BLaER1 treated with 17β-estradiol and CSF1 and Interleukin-3, amounts not matched to agents 10 nM and 100 nM (cell line): Measurements from ENCODE around the gene ADSL.

Experiments used
- H3K27ac ChIP-seq, 11 experiments: shearing (Covaris generic); formaldehyde crosslinking; 2 replicates each; pipeline ENCODE4 v1.8.1; 2022
- H3K27me3 ChIP-seq, 11 experiments: shearing (Covaris generic); formaldehyde crosslinking; 2 replicates each; pipeline ENCODE4 v1.8.1; 2022
- H3K36me3 ChIP-seq, 11 experiments: shearing (Covaris generic); formaldehyde crosslinking; 2 replicates each; pipeline ENCODE4 v1.8.1; 2022
- H3K4me1 ChIP-seq, 10 experiments: shearing (Covaris generic); formaldehyde crosslinking; 2 replicates each; pipeline ENCODE4 v1.8.1; 2022
- H3K4me2 ChIP-seq, 11 experiments: shearing (Covaris generic); formaldehyde crosslinking; 2 replicates each; pipeline ENCODE4 v1.8.1; 2022
- H3K4me3 ChIP-seq, 10 experiments: shearing (Covaris generic); formaldehyde crosslinking; 2 replicates each; pipeline ENCODE4 v1.8.1; 2022
- H3K9ac ChIP-seq, 11 experiments: shearing (Covaris generic); formaldehyde crosslinking; 2 replicates each; pipeline ENCODE4 v1.8.1; 2022
- H3K9me3 ChIP-seq, 11 experiments: shearing (Covaris generic); formaldehyde crosslinking; replicated peaks in 1 of 11; 2 replicates each; pipeline ENCODE4 v1.8.1; 2022
- H4K20me1 ChIP-seq, 11 experiments: shearing (Covaris generic); formaldehyde crosslinking; 2 replicates each; pipeline ENCODE4 v1.8.1; 2022
- Cebpa-rat ChIP-seq, 11 experiments: shearing (Covaris generic); IDR thresholded peaks; 2 replicates each; pipeline ENCODE4 v1.8.1; 2022

The ADSL gene

GRCh38 chr22:40387746-40388145 is 41.4 kb downstream of the ADSL start:
- Histone ChIP-seq H3K27me3 (no peaks in the 10 kb centered on the region), H3K9me3 (no peaks in the 10 kb centered on the region), H3K27ac (no peak overlapping the region), H3K4me3 (no peak overlapping the region), H3K4me2 (no peak overlapping the region), H3K9ac (no peak overlapping the region), H3K4me1 (peaks cover 41 to 67% (median 47%) of the 10 kb centered on the region in 10 experiments), H4K20me1 (peaks cover 0 to 87% (median 29%) of the 10 kb centered on the region in 11 experiments; a peak in 15 of 22 replicates), H3K36me3 (peaks cover 0 to 24% (median 10%) of the 10 kb centered on the region in 11 experiments; a peak in 11 of 22 replicates)
- TF ChIP-seq Cebpa-rat (IDR thresholded peaks at IDR 0.05), result no peak

- Histone ChIP-seq H3K27me3 (no peaks in the 10 kb centered on the region), H3K4me2 (no peak overlapping the region), H3K27ac (no peak overlapping the region), H3K36me3 (peaks cover 0 to 23% (median 11%) of the 10 kb centered on the region in 11 experiments; a peak in 10 of 22 replicates), H4K20me1 (peaks cover 0 to 88% (median 29%) of the 10 kb centered on the region in 11 experiments; a peak in 15 of 22 replicates), H3K9me3 (no peaks in the 10 kb centered on the region), H3K9ac (no peak overlapping the region), H3K4me1 (peaks cover 41 to 69% (median 47%) of the 10 kb centered on the region in 10 experiments), H3K4me3 (no peak overlapping the region)
- TF ChIP-seq Cebpa-rat (IDR thresholded peaks at IDR 0.05), result no peak
Measured at GRCh38 chr22:40388231-40388630, 41.9 kb downstream of the ADSL start.

- no peak for TF ChIP-seq Cebpa-rat (IDR thresholded peaks at IDR 0.05)
- Histone ChIP-seq H3K36me3 (peaks cover 0 to 32% (median 14%) of the 10 kb centered on the region in 11 experiments; a peak in 10 of 22 replicates), H3K9me3 (no peaks in the 10 kb centered on the region), H4K20me1 (peaks cover 0 to 76% (median 20%) of the 10 kb centered on the region in 11 experiments; a peak in 14 of 22 replicates), H3K9ac (no peak overlapping the region), H3K4me2 (peak overlapping the region in 7 of 11 experiments; percentile 5 to 50 (median 16); a peak in 6 of 22 replicates), H3K27me3 (no peaks in the 10 kb centered on the region), H3K27ac (no peak overlapping the region), H3K4me3 (no peak overlapping the region), H3K4me1 (peaks cover 17 to 70% (median 51%) of the 10 kb centered on the region in 10 experiments)
Measured at GRCh38 chr22:40391417-40391816, 45.1 kb downstream of the ADSL start.

- Histone ChIP-seq H3K27me3 (no peaks in the 10 kb centered on the region), H3K4me1 (peaks cover 29 to 79% (median 61%) of the 10 kb centered on the region in 10 experiments), H3K27ac (no peak overlapping the region), H3K36me3 (peaks cover 0 to 28% (median 10%) of the 10 kb centered on the region in 11 experiments; a peak in 10 of 22 replicates), H3K4me2 (0 out of 22 replicates have a peak overlapping the region, but pooled peaks of 1 of the 11 experiments have one; percentile 11), H4K20me1 (peaks cover 0 to 74% (median 17%) of the 10 kb centered on the region in 11 experiments; a peak in 14 of 22 replicates), H3K9ac (no peak overlapping the region), H3K9me3 (no peaks in the 10 kb centered on the region), H3K4me3 (no peak overlapping the region)
- TF ChIP-seq Cebpa-rat (IDR thresholded peaks at IDR 0.05), result no peak
Measured at GRCh38 chr22:40392618-40393017, 46.3 kb downstream of the ADSL start.

- Histone ChIP-seq H3K4me3 (no peak overlapping the region), H3K4me2 (peak overlapping the region in 8 of 11 experiments; percentile 32 to 86 (median 67); a peak in 16 of 22 replicates), H3K4me1 (peaks cover 43 to 88% (median 80%) of the 10 kb centered on the region in 10 experiments), H3K36me3 (peaks cover 0 to 14% (median 4%) of the 10 kb centered on the region in 11 experiments; a peak in 5 of 22 replicates), H3K9me3 (no peaks in the 10 kb centered on the region), H4K20me1 (peaks cover 0 to 75% (median 17%) of the 10 kb centered on the region in 11 experiments; a peak in 12 of 22 replicates), H3K27me3 (no peaks in the 10 kb centered on the region), H3K27ac (no peak overlapping the region), H3K9ac (no peak overlapping the region)
- TF ChIP-seq Cebpa-rat (IDR thresholded peaks at IDR 0.05), result no peak
Measured at GRCh38 chr22:40394607-40395006, 48.3 kb downstream of the ADSL start.

GRCh38 chr22:40395607-40396006 is 49.3 kb downstream of the ADSL start:
- Histone ChIP-seq H3K27ac (peak overlapping the region in 2 of 11 experiments; percentile 55 to 75; a peak in 2 of 22 replicates), H3K36me3 (peaks cover 0 to 14% (median 4%) of the 10 kb centered on the region in 11 experiments; a peak in 7 of 22 replicates), H3K4me2 (peak overlapping the region in 9 of 11 experiments; percentile 79 to 93 (median 86); a peak in 17 of 22 replicates), H3K4me3 (no peak overlapping the region), H3K27me3 (no peaks in the 10 kb centered on the region), H4K20me1 (peaks cover 0 to 81% (median 22%) of the 10 kb centered on the region in 11 experiments; a peak in 12 of 22 replicates), H3K4me1 (peaks cover 53 to 98% (median 90%) of the 10 kb centered on the region in 10 experiments), H3K9ac (no peak overlapping the region), H3K9me3 (no peaks in the 10 kb centered on the region)
- TF ChIP-seq Cebpa-rat (IDR thresholded peaks at IDR 0.05), result no peak

GRCh38 chr22:40396882-40397281 is 50.6 kb downstream of the ADSL start:
- peak overlapping the region; percentile 68 to 93 (median 81) for H3K4me2 ChIP-seq
- H3K27me3 ChIP-seq, result no peaks in the 10 kb centered on the region
- no peaks in the 10 kb centered on the region for H3K9me3 ChIP-seq
- peak overlapping the region in 9 of 11 experiments; percentile 20 to 60 (median 47); a peak in 16 of 22 replicates for H3K9ac ChIP-seq
- H3K27ac ChIP-seq, result peak overlapping the region in 9 of 11 experiments; percentile 28 to 83 (median 54); a peak in 18 of 22 replicates
- H3K4me3 ChIP-seq, result peak overlapping the region in 5 of 10 experiments; percentile 19 to 43 (median 23); a peak in 7 of 20 replicates
- H4K20me1 ChIP-seq, result peaks cover 0 to 71% (median 10%) of the 10 kb centered on the region in 11 experiments; a peak in 9 of 22 replicates
- peaks cover 6 to 27% (median 15%) of the 10 kb centered on the region in 11 experiments for H3K36me3 ChIP-seq
- peaks cover 63 to 98% (median 92%) of the 10 kb centered on the region in 10 experiments for H3K4me1 ChIP-seq
- TF ChIP-seq Cebpa-rat (IDR thresholded peaks at IDR 0.05), result no peak

- Histone ChIP-seq H3K9me3 (no peaks in the 10 kb centered on the region), H3K9ac (peak overlapping the region in 9 of 11 experiments; percentile 20 to 60 (median 35); a peak in 11 of 22 replicates), H3K36me3 (peaks cover 11 to 32% (median 20%) of the 10 kb centered on the region in 11 experiments), H3K4me1 (peaks cover 63 to 98% (median 92%) of the 10 kb centered on the region in 10 experiments), H3K27ac (peak overlapping the region in 9 of 11 experiments; percentile 13 to 83 (median 54); a peak in 17 of 22 replicates), H4K20me1 (peaks cover 0 to 66% (median 9%) of the 10 kb centered on the region in 11 experiments; a peak in 8 of 22 replicates), H3K27me3 (no peaks in the 10 kb centered on the region), H3K4me2 (peak overlapping the region; percentile 68 to 93 (median 81)), H3K4me3 (peak overlapping the region in 2 of 10 experiments; percentile 19 to 20; a peak in 3 of 20 replicates)
- no peak for TF ChIP-seq Cebpa-rat (IDR thresholded peaks at IDR 0.05)
Measured at GRCh38 chr22:40397396-40397795, 51.1 kb downstream of the ADSL start.

GRCh38 chr22:40399621-40400020 is 53.3 kb downstream of the ADSL start:
- peaks cover 0 to 65% (median 12%) of the 10 kb centered on the region in 11 experiments; a peak in 11 of 22 replicates for H4K20me1 ChIP-seq
- no peak for TF ChIP-seq Cebpa-rat (IDR thresholded peaks at IDR 0.05)
- H3K27ac ChIP-seq, result peak overlapping the region in 10 of 11 experiments; percentile 20 to 84 (median 76); a peak in 20 of 22 replicates
- peak overlapping the region in 8 of 11 experiments; percentile 20 to 64 (median 58); a peak in 16 of 22 replicates for H3K9ac ChIP-seq
- no peaks in the 10 kb centered on the region for H3K27me3 ChIP-seq
- peaks cover 32 to 49% (median 40%) of the 10 kb centered on the region in 11 experiments for H3K36me3 ChIP-seq
- H3K9me3 ChIP-seq, result no peaks in the 10 kb centered on the region
- peaks cover 61 to 85% (median 80%) of the 10 kb centered on the region in 10 experiments for H3K4me1 ChIP-seq
- H3K4me2 ChIP-seq, result peak overlapping the region; percentile 72 to 93 (median 84); a peak in 21 of 22 replicates
- no peak overlapping the region for H3K4me3 ChIP-seq
